ENCODE measurements around the gene DNM3.
"Not testable (repeated sequence)": the region's sequence is repeated elsewhere in the genome, so short reads cannot be mapped to it uniquely, and the experiment has no call there.

DNA sequence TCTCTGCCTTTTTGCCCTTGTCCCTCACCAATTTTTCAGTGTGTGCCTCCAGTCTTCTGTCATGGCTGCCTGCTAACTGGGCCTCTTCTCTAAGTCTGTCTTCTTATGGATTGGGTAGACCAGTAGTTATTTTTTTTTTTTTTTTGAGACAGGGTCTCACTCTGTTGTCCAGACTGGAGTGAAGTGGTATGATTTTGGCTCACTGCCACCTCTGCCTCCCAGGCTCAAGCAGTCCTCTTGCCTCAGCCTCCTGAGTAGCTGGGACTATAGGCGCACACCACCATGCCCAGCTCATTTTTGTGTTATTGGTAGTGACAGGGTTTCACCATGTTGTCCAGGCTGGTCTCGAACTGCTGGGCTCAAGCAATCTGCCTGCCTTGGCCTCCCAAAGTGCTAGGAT lies 41.6 kb upstream of the DNM3 start:
- not testable (repeated sequence) for TF ChIP-seq CTCF (IDR thresholded peaks at IDR 0.05 in 2 of 3, conservative IDR thresholded peaks at IDR 0.05 in 1 of 3; ENCODE audit: control insufficient read depth in 2 of 3, extremely low read depth in 1 of 3, insufficient read depth in 1 of 3, low read depth in 3 of 3, low read length in 3 of 3); NR2C1 (IDR thresholded peaks at IDR 0.05); POLR2A (IDR thresholded peaks at IDR 0.05; ENCODE audit: low read depth, low read length); REST (IDR thresholded peaks at IDR 0.05; ENCODE audit: low read depth, low read length)

Data from GM12878 (cell line).